Brain microvascular endothelial cell (primary cell): ENCODE data around the gene OR2T8.
"Not testable (repeated sequence)": the region's sequence is repeated elsewhere in the genome, so short reads cannot be mapped to it uniquely, and the experiment has no call there.

ENCODE experiments used
- DNase-seq: peaks from one replicate; pipeline ENCODE4 v3.0.0-alpha.2; 2020
- H3K27ac ChIP-seq: fragments of 250-450 bp; sonication (Bioruptor Pico); 2 replicates; pipeline ENCODE4 v1.5.1; 2020; ENCODE audit warnings: mild to moderate bottlenecking, moderate library complexity
- H3K27me3 ChIP-seq: fragments of 250-450 bp; sonication (Bioruptor Pico); replicated peaks from 2 replicates; pipeline ENCODE4 v1.5.1; 2020; ENCODE audit warnings: mild to moderate bottlenecking
- H3K36me3 ChIP-seq: fragments of 250-450 bp; sonication (Bioruptor Pico); replicated peaks from 2 replicates; pipeline ENCODE4 v1.5.1; 2020; ENCODE audit warnings: mild to moderate bottlenecking
- H3K4me3 ChIP-seq: 2 replicates; pipeline ENCODE4 v1.5.1; 2011; ENCODE audit warnings: low read depth, mild to moderate bottlenecking, control low read depth, low read length, moderate library complexity
- CTCF ChIP-seq: IDR thresholded peaks from 2 replicates; pipeline ENCODE4 v1.5.1; 2011; ENCODE audit warnings: low read depth, mild to moderate bottlenecking, moderate library complexity, low read length, control low read depth, inconsistent platforms; ENCODE audit errors: missing control alignments
- in situ Hi-C: cut with HindIII; loops from 2 replicates; pipeline ENCODE4 v1.10.0; 2017; ENCODE audit warnings: low sequenced_read_pairs, low pct_ligation_motif_present

Gene OR2T8

GRCh38 chr1:247936965-247937734, 17.1 kb downstream of the OR2T8 start:
- H3K27me3 ChIP-seq, H3K36me3 ChIP-seq, H3K27ac ChIP-seq, DNase-seq, in situ Hi-C loops: not testable (repeated sequence)
- TF ChIP-seq CTCF: peak; percentile 85
- peak overlapping the region; percentile 65 for H3K4me3 ChIP-seq

GRCh38 chr1:247942624-247943023, 22.6 kb downstream of the OR2T8 start:
- in situ Hi-C loops: no loop called here
- H3K27me3 ChIP-seq: no peaks in the 10 kb centered on the region
- no peak for TF ChIP-seq CTCF
- no peaks in the 10 kb centered on the region for H3K36me3 ChIP-seq
- no peak overlapping the region for H3K4me3 ChIP-seq
- no peak for DNase-seq
- no peak overlapping the region for H3K27ac ChIP-seq

GRCh38 chr1:247948558-247948957, 28.5 kb downstream of the OR2T8 start, which contains the start of gene OR2L8:
Gene OR2L8, plus strand, starts transcription at chr1:247948858. Its CDS starts 0 bp downstream, at chr1:247948858.
- no peak for DNase-seq
- no peak within 1 kb of the TSS for H3K4me3 ChIP-seq
- H3K27ac ChIP-seq: no peak within 1 kb of the TSS
- in situ Hi-C loops: no loop called here
- H3K27me3 ChIP-seq: no peaks in the 10 kb centered on the region
- TF ChIP-seq CTCF: no peak
- no peaks in the 10 kb centered on the region for H3K36me3 ChIP-seq

GRCh38 chr1:247953408-247953807, 33.4 kb downstream of the OR2T8 start:
- Histone ChIP-seq H3K36me3 (no peaks in the 10 kb centered on the region), H3K27me3 (no peaks in the 10 kb centered on the region), H3K27ac (no peak overlapping the region), H3K4me3 (no peak overlapping the region)
- in situ Hi-C loops: no loop called here
- no peak for DNase-seq
- TF ChIP-seq CTCF: no peak

GRCh38 chr1:247961791-247962190, 41.7 kb downstream of the OR2T8 start:
- DNase-seq: no peak
- Histone ChIP-seq H3K27me3 (no peaks in the 10 kb centered on the region), H3K27ac (no peak overlapping the region), H3K36me3 (no peaks in the 10 kb centered on the region), H3K4me3 (no peak overlapping the region)
- no peak for TF ChIP-seq CTCF
- in situ Hi-C loops: no loop called here
